GM21390 (cell line): ENCODE data around the gene PSMB2.
"Not testable (repeated sequence)": the region's sequence is repeated elsewhere in the genome, so short reads cannot be mapped to it uniquely, and the experiment has no call there.

Experiments used
- ATAC-seq: cut with Tn5 transposase; IDR thresholded peaks from one replicate; pipeline ENCODE4 v1.9.1; 2021; ENCODE audit not compliant: unreplicated experiment

PSMB2 gene

GRCh38 chr1:35594005-35594760, 47.1 kb downstream of the PSMB2 start:
- no peak for ATAC-seq

DNA sequence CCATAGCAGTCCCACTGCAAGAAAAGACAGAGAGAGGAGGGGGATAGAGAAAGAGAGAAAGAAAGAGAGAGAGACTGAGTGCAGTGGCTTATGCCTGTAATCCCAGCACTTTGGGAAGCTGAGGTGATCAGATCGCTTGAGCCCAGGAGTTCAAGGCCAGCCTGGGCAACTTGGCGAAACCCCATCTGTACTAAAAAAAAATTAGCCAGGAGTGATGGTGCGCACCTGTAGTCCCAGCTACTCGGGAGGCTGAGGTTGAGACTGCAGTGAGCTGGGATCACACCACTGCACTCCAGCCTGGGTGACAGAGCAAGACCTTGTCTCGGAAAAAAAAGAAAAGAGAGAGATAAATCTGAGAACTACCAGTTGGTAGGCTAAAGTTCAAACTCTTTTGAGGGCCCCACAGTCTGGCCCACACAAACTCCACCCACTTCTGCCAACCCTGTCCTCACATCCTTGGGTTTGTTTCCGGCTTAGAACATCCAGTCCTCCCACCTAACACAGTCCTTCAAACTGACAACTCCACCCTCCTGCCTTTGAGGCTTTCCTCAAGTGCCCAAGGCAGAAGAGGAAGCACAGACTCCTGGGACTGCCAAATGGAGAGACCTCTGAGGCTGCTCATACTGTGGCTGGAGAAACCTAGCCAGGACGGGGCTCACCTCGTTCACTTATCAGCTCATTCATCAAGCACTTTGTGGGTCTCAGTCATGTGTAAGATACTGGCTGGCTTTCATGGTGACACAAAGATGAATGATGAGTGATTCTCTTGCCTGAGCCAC, 48.1 kb downstream of the PSMB2 start:
- no peak for ATAC-seq

DNA sequence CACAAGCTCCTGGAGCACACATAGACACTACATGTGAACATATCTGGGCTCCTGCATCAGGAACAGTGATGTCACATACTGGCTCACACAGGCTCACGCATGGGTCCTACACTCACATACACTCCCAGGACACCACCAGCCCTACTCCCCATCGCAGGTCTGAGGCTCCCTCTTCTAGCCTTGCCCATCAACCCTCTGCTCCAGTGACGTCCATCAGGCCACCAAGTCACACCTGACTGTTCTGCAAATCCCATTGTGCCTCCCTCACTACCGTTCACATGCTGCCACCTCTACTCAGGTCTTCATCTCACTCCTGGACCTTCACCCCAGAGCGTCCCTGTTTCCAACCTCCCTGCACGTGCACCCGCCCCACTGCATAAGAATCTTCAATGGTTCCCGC, 50.1 kb downstream of the PSMB2 start:
- no peak for ATAC-seq

DNA sequence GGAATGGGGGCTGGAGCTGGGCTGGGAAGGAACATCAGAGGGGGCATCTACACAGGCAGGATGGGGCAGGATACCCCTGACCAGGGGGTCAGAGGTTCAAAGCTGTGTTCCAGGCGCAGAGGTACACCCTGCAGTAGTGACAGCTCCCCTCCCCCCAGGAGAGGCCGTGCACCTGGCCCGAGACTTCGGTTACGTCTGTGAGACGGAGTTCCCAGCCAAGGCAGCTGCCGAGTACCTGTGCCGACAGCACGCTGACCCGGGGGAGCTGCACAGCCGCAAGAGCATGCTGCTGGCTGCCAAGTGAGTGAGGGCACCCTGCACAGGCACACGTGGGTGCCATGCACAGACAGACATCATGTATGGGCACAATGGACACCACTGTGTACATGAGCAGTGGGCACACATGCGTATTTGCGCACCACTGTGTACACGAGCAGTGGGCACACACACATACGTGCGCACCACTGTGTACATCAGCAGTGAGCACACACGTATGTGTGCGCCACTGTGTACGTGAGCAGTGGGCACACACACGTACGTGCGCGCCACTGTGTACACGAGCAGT, 50.8 kb downstream of the PSMB2 start:
- no peak for ATAC-seq

DNA sequence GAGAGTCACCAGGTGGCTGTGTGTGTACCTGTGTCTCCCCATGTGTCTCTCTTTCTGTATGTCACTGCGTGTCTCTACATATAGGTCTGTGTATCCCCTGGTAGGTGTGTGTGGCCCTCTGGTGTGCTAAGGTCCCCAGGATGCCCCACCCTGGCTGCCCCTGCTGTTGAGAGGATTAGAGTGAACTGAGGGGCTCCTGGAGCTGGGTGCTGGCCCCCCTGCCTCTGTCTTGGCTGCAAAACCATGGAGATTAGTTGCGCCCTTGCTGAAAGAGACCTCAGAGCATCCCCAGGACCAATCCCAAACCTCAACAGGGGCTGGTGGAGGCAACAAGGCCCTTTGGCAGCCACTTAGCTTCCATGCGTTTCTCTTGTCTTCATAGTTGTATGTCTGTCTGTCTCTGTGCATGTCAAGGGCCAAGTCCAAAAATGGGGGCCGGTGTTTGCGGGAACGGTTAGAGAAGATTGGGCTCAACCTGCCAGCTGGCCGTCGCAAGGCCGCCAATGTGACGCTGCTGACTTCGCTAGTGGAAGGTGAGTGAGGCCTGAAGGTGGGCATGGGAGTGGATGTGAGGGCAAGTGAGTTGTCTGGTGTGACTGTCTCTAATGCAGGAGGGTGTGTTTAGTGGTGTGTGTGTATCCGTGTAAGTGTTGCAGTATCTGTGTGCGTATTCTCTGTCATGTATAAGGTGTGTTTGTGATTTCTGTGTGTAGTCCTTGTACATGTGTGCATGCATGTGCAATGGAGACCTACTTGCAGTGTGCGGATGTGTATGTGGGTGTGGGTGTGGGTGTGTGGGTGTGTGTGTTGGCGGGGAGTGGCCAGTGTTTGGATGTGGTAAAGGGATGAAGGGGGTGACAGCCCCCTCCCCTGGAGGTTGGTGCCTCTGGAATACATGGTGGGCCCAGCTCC, 51.6 kb downstream of the PSMB2 start:
- no peak for ATAC-seq

GRCh38 chr1:35588197-35588910, 53.0 kb downstream of the PSMB2 start:
- ATAC-seq, result no peak

DNA sequence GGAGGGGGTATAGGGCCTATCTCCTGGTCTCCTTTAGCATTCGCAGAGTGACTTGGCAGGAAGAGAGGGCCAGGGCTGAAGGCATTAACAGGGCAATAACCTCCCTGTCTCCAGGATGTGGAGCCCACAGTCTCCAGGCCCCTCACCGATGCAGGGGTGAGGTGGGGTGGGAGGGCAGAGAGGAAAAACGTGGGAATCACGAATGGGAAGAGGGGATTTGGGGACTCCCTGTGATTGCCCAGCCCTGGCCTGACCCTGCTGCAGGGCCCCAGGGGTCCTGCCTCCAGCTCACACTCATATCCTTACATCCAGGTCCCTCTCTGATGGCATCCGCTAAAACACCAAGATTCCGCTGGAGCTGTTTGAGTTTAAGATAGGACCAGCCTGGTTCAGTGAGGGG, 53.6 kb downstream of the PSMB2 start:
- no peak for ATAC-seq

- no peak for ATAC-seq
These were observed 54.5 kb downstream of the PSMB2 start for GRCh38 chr1:35586808-35587207.

- ATAC-seq, result not testable (repeated sequence)
These were observed 55.5 kb downstream of the PSMB2 start for GRCh38 chr1:35585805-35586204.

GRCh38 chr1:35585281-35585680, 56.0 kb downstream of the PSMB2 start:
- no peak for ATAC-seq

- ATAC-seq, result not testable (repeated sequence)
These were observed 59.7 kb downstream of the PSMB2 start for GRCh38 chr1:35581621-35582020.

DNA sequence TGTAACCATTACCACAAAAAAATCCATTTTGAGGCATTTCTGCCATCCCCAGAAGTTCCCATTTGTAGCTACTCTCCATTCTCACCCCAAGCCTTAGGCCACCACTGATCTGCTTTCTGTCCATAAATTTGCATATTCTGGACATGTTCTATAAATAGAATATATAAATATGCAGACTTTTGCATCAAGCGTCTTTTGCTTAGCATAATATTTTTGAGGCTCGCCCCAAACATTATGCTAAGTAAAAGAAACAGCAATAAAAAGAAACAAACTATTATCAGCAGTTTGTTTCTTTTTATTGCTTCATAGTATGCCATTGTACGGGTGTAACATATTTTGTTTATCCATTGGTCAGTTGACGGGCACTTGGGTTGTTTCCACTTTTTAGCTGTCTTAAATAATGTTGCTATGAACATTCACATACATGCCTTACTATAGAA, 60.4 kb downstream of the PSMB2 start:
- ATAC-seq, result no peak

DNA sequence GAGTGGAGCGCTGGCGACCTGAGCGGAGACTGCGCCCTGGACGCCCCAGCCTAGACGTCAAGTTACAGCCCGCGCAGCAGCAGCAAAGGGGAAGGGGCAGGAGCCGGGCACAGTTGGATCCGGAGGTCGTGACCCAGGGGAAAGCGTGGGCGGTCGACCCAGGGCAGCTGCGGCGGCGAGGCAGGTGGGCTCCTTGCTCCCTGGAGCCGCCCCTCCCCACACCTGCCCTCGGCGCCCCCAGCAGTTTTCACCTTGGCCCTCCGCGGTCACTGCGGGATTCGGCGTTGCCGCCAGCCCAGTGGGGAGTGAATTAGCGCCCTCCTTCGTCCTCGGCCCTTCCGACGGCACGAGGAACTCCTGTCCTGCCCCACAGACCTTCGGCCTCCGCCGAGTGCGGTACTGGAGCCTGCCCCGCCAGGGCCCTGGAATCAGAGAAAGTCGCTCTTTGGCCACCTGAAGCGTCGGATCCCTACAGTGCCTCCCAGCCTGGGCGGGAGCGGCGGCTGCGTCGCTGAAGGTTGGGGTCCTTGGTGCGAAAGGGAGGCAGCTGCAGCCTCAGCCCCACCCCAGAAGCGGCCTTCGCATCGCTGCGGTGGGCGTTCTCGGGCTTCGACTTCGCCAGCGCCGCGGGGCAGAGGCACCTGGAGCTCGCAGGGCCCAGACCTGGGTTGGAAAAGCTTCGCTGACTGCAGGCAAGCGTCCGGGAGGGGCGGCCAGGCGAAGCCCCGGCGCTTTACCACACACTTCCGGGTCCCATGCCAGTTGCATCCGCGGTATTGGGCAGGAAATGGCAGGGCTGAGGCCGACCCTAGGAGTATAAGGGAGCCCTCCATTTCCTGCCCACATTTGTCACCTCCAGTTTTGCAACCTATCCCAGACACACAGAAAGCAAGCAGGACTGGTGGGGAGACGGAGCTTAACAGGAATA, 64.0 kb downstream of the PSMB2 start:
- ATAC-seq, result peak; percentile 70

DNA sequence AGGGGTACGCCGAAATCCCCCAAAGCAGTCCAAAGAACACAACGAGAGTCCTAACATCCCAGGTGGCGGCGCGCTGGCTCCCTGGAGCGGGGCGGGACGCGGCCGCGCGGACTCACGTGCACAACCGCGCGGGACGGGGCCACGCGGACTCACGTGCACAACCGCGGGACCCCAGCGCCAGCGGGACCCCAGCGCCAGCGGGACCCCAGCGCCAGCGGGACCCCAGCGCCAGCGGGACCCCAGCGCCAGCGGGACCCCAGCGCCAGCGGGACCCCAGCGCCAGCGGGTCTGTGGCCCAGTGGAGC, 64.6 kb downstream of the PSMB2 start:
- not testable (repeated sequence) for ATAC-seq

- no peak for ATAC-seq
These were observed 65.1 kb downstream of the PSMB2 start for GRCh38 chr1:35576061-35576765.

GRCh38 chr1:35575416-35575958, 65.8 kb downstream of the PSMB2 start:
- ATAC-seq, result no peak

DNA sequence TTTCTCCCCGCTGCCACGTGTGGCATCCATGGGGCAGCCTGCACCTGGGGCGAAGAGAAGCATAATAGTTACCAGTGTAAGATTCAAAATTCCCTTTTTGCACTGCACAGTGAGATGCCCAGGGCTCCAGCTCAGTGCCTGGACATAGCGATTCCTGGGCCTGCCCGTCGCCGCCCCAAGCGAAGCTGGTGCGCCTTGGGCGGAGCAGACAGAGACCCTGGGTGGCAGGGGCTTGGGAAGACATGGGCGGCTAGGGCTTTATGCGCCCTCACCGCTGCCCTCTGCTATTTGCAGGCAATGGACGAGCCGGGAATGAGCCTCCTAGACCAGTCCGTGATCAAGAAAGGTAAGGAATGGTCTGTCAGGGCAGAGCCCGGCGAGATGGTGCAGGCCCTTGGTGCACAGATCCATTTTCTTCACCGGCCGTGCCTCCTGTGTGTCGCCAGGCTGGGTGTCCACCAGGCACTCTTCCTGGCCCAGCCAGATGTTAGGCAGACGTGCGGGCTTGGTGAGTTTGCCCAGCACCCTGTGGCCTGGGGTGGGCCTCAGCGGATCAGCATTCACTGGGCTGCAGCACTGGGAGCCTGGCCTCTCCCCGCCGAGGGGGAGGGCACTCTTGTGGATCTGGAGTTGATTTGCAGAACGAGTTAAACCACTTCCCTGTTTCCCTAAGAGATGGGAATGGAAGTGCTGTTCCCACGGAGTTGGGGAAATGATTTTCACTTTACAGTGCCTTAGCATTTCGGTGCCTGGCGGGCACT, 66.5 kb downstream of the PSMB2 start:
- no peak for ATAC-seq

- no peak for ATAC-seq
These were observed 67.1 kb downstream of the PSMB2 start for GRCh38 chr1:35574125-35574654.
